Left ventricle myocardium superior (tissue), 1 donor: ENCODE results near the gene KIAA0319L. TPM values are rescaled to one million over a fixed set of nuclear protein-coding genes. Genes with fewer than 3 reads are reported as not detected.
"Not testable (repeated sequence)": the region's sequence is repeated elsewhere in the genome, so short reads cannot be mapped to it uniquely, and the experiment has no call there.

Experiments
- ATAC-seq: fragments of 200-7000 bp; cut with Tn5 transposase; one replicate; pipeline ENCODE4 v1.9.1; 2020; ENCODE audit warnings: mild to moderate bottlenecking, moderate library complexity
- DNase-seq: peaks from one replicate; pipeline ENCODE4 v3.0.0-alpha.2; 2020
- intact Hi-C: fragments of 100-400 bp; cut with micrococcal nuclease; formaldehyde crosslinking; loops from one replicate; pipeline ENCODE4 v1.11.0; 2022
- total RNA-seq: library from RNA; stranded (reverse); fragmentation: NEBNext Ultra II Directional; extraction: Animal tissue kit (Norgen Biotek cat#: 25700); gene quantifications from one replicate; pipeline ENCODE4 v1.2.1, GENCODE V29; 2021
- donor health status: DM: no; HTN: yes; CAD: no; lungs with severe emphysema.

The KIAA0319L gene
- total RNA-seq, 1 donor from 2014 or later: 77.9 TPM

- intact Hi-C loops, DNase-seq, ATAC-seq: not testable (repeated sequence)
Measured at GRCh38 chr1:35585805-35586204, 28.6 kb upstream of the KIAA0319L start.

GRCh38 chr1:35585281-35585680, 28.1 kb upstream of the KIAA0319L start:
- no peak for DNase-seq
- ATAC-seq: no peak
- intact Hi-C loops: no loop called here

- intact Hi-C loops, DNase-seq, ATAC-seq: not testable (repeated sequence)
Measured at GRCh38 chr1:35581621-35582020, 24.4 kb upstream of the KIAA0319L start.

GRCh38 chr1:35580949-35581388, 23.8 kb upstream of the KIAA0319L start:
- intact Hi-C loops: no loop called here
- ATAC-seq: no peak
- no peak for DNase-seq

- peak; percentile 68 for ATAC-seq
- intact Hi-C loops: loop anchor here (10.0 kb wide), 1 partner anchor 147 kb away; no protein-coding TSS in a partner anchor
- DNase-seq: peak; percentile 60
Measured at GRCh38 chr1:35577071-35577998, 20.1 kb upstream of the KIAA0319L start.

DNA sequence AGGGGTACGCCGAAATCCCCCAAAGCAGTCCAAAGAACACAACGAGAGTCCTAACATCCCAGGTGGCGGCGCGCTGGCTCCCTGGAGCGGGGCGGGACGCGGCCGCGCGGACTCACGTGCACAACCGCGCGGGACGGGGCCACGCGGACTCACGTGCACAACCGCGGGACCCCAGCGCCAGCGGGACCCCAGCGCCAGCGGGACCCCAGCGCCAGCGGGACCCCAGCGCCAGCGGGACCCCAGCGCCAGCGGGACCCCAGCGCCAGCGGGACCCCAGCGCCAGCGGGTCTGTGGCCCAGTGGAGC, 19.5 kb upstream of the KIAA0319L start:
- not testable (repeated sequence) for DNase-seq, ATAC-seq
- intact Hi-C loops: loop anchor here (10.0 kb wide), 1 partner anchor 148 kb away; no protein-coding TSS in a partner anchor

- intact Hi-C loops: loop anchor here (10.0 kb wide), 1 partner anchor 149 kb away; no protein-coding TSS in a partner anchor
- ATAC-seq: no peak
- no peak for DNase-seq
Measured at GRCh38 chr1:35576061-35576765, 19.0 kb upstream of the KIAA0319L start.

GRCh38 chr1:35575416-35575958, 18.3 kb upstream of the KIAA0319L start:
- DNase-seq: no peak
- intact Hi-C loops: loop anchor here (10.0 kb wide), 1 partner anchor 149 kb away; no protein-coding TSS in a partner anchor
- ATAC-seq: no peak

DNA sequence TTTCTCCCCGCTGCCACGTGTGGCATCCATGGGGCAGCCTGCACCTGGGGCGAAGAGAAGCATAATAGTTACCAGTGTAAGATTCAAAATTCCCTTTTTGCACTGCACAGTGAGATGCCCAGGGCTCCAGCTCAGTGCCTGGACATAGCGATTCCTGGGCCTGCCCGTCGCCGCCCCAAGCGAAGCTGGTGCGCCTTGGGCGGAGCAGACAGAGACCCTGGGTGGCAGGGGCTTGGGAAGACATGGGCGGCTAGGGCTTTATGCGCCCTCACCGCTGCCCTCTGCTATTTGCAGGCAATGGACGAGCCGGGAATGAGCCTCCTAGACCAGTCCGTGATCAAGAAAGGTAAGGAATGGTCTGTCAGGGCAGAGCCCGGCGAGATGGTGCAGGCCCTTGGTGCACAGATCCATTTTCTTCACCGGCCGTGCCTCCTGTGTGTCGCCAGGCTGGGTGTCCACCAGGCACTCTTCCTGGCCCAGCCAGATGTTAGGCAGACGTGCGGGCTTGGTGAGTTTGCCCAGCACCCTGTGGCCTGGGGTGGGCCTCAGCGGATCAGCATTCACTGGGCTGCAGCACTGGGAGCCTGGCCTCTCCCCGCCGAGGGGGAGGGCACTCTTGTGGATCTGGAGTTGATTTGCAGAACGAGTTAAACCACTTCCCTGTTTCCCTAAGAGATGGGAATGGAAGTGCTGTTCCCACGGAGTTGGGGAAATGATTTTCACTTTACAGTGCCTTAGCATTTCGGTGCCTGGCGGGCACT, 17.6 kb upstream of the KIAA0319L start:
- no peak for DNase-seq
- no peak for ATAC-seq
- intact Hi-C loops: loop anchor here (5.0 to 10.0 kb wide), 2 partner anchors 150 to 207 kb away; no protein-coding TSS in a partner anchor

DNA sequence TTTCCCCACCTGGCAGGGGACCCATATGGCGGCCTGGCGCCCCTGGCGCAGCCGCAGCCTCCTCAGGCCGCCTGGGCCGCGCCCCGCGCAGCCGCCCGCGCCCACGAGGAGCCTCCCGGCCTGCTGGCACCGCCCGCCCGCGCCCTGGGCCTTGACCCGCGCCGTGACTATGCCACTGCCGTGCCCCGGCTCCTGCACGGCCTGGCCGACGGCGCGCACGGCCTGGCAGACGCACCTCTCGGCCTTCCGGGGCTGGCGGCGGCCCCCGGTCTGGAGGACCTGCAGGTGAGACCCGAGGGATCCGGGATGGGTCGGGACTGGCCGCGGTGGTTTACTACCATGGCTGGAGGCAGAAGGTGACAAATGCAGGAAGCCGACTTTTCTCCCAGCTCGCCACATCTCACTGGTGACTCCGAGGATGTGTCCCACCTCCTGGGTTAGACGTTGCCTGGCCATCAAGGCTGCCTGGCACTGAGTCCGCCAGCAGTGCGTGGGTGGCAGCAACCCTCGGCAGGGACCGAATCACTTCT, 17.0 kb upstream of the KIAA0319L start:
- DNase-seq: no peak
- ATAC-seq: no peak

GRCh38 chr1:35573198-35574124, 16.3 kb upstream of the KIAA0319L start, which contains the start of gene TFAP2E:
TFAP2E (plus strand) TSS chr1:35573314; CDS start chr1:35573578, 264 bp downstream.
- ATAC-seq (peak; percentile 41), DNase-seq (peak; percentile 61)
- intact Hi-C loops: loop anchor here (5.0 to 10.0 kb wide), 2 partner anchors 151 to 209 kb away; no protein-coding TSS in a partner anchor

More for the DNA sequence above, 17.0 kb upstream of the KIAA0319L start:
- intact Hi-C loops: loop anchor here (5.0 to 10.0 kb wide), 2 partner anchors 151 to 208 kb away; no protein-coding TSS in a partner anchor

DNA sequence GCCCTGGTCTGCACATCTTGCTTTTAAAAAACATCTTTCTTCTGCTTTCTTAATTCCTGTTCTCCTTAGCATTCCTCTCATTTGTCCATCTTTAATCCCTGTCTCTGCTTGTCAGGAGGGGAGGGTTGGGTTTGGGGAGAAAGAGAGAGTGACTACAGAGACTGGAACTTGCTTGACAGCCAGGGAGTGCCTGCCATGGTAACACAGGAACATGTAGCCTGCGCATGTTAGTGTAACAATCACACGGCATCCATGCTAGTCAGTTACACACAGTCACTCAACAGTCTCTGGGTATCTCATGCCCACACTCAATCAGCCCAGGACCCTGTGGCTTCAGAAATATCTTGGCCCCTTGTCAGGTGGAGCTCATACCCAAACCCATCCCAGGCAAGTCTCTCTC, 15.1 kb upstream of the KIAA0319L start:
- intact Hi-C loops: loop anchor here (5.0 to 10.0 kb wide), 2 partner anchors 153 to 210 kb away; no protein-coding TSS in a partner anchor
- DNase-seq (no peak), ATAC-seq (no peak)

DNA sequence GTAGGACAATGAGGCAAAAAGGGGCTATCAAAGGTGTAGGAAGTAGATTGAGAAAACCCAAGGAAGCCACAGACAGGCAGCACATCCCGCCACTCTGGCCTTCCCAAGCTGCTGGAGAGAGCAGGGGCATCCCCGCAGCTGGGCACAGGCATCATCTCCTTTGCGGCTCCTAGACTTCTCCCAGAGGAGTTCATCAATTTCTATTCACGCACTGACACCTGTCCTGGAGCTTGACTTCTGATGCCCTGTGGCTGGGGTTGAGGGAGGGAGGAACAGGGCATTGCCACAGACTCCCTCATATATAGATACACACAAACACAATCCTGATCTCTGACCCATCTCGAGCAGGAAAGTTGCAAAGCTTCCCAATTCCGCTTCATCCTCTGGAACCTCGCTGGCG, 14.1 kb upstream of the KIAA0319L start:
- intact Hi-C loops: loop anchor here (5.0 to 10.0 kb wide), 2 partner anchors 154 to 211 kb away; no protein-coding TSS in a partner anchor
- DNase-seq (no peak), ATAC-seq (no peak)

DNA sequence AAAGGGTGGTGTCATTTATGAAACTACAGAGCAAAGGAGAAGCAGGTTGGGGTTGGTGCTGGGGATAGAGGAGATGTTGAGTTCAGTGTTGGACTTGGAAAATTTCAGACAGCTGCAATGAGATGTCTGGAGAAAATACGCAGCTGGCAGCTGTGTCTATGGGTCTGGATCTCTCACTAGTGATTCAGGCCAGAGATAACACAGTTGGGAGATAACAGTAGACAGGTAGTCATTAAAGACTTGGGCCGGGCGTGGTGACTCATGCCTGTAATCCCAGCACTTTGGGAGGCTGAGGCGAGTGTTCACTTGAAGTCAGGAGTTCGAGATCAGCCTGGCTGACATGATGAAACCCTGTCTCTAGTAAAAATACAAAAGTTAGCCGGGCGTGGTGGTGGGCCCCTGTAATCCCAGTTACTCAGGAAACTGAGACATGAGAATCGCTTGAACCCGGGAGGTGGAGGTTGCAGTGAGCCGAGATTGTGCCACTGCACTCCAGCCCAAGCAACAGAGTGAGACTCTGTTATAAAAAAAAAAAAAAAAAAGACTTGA, 13.5 kb upstream of the KIAA0319L start:
- DNase-seq (no peak), ATAC-seq (no peak)
- intact Hi-C loops: loop anchor here (5.0 to 10.0 kb wide), 2 partner anchors 154 to 212 kb away; no protein-coding TSS in a partner anchor

DNA sequence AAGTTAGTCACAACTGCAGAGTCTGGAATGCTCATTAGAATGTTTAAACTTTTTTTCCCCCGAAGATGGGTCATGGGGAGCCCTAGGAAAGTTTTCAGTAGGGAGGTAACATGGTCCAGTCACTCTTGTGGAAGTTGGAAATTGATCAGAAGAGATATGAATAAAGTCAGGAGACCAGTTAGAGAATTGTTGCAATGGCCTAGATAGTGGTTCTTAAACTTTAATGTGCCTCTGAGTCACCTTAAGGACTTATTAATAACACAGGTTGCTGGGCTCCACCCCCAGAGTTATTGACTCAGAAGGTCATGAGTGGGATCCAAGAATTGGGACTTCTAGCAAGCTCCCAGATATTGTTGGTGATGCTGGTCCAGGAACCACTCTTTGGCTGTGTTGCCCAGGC, 12.7 kb upstream of the KIAA0319L start:
- ATAC-seq: no peak

DNA sequence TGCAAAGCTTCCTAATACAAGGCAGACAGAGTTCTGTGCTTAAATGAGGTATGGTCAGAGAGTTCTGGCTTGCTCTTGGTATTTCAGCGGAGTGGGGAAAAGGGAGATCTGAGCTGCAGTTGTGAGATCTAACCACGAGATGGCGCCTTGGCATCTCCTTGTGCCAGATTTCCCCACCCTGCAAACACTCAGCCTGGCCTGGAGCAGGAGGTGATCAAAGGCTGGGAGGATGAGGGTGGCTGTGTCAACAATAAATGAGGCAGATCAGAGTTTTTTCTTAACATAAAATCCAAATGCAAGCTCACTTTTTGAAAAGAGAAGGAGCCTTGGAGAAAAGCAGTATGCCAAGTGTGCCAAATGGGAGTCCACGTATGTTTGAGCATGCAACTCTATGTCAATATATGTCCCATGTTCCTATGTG, 11.8 kb upstream of the KIAA0319L start:
- peak; percentile 66 for DNase-seq
- peak; percentile 62 for ATAC-seq
- intact Hi-C loops: no loop called here

More for the DNA sequence above, 12.7 kb upstream of the KIAA0319L start:
- DNase-seq: no peak
- intact Hi-C loops: loop anchor here (5.0 to 10.0 kb wide), 2 partner anchors 155 to 212 kb away; no protein-coding TSS in a partner anchor
